Spleen (tissue), 7 donors: Measurements from ENCODE around the gene MSI2.

ENCODE experiments used
- CTCF ChIP-seq, 11 experiments: fragments of 200-600 bp in 7 of 11; fragments of 450-650 bp in 4 of 11; sonication (generic) in 4 of 11; IDR thresholded peaks in 8 of 11; conservative IDR thresholded peaks in 3 of 11; 1 replicate in 7 of 11; 2 replicates in 4 of 11; pipeline versions ENCODE4 v1.4.0 to v1.8.0; 2016 to 2021; ENCODE audit warnings: antibody characterized with exemption in 11 of 11, inconsistent platforms in 4 of 11, mild to moderate bottlenecking in 1 of 11
- POLR2A ChIP-seq, 3 donors: fragments of 450-650 bp; IDR thresholded peaks; one replicate each; pipeline ENCODE4 v1.5.1; 2017; ENCODE audit warnings: antibody characterized with exemption in 3 of 3, mild to moderate bottlenecking in 1 of 3
- POLR2AphosphoS5 ChIP-seq, 3 donors: sonication (generic); formaldehyde crosslinking; IDR thresholded peaks; one replicate each; pipeline ENCODE4 v1.5.1; 2017; ENCODE audit warnings: antibody characterized with exemption in 3 of 3
- donor health status: DM: no; HTN: no; CAD: no; lungs with moderate emphysema.
- donor health status: DM: no; HTN: no; CAD: no.
- donor health status: DM: no; HTN: no; CAD: no.

- no peak for TF ChIP-seq CTCF (IDR thresholded peaks at IDR 0.05 in 8 of 11, conservative IDR thresholded peaks at IDR 0.05 in 3 of 11)
- no peak for TF ChIP-seq POLR2A (IDR thresholded peaks at IDR 0.05)
- TF ChIP-seq POLR2AphosphoS5 (IDR thresholded peaks at IDR 0.05), result no peak
These were observed 256.4 kb downstream of the MSI2 start for GRCh38 chr17:57512691-57513090.
